Measurements from ENCODE around the gene RFX8.
"Not testable (repeated sequence)": the region's sequence is repeated elsewhere in the genome, so short reads cannot be mapped to it uniquely, and the experiment has no call there.

GRCh38 chr2:101504744-101505143, 29.8 kb upstream of the RFX8 start:
- TF ChIP-seq CTCF (IDR thresholded peaks at IDR 0.05; ENCODE audit: borderline replicate concordance, extremely low read depth, low read length, poor library complexity, severe bottlenecking); EZH2 (IDR thresholded peaks at IDR 0.05; ENCODE audit: borderline replicate concordance, low read depth, low read length, severe bottlenecking): not testable (repeated sequence)

Data from DND-41 (cell line).